Measurements from ENCODE around the gene LGALS3.

Gene LGALS3

GRCh38 chr14:55131370-55132137, 2.5 kb downstream of the LGALS3 start:
- peak; percentile 24 for DNase-seq (ENCODE audit: low spot score)

GRCh38 chr14:55133416-55133815, 4.4 kb downstream of the LGALS3 start:
- DNase-seq (ENCODE audit: low spot score) = no peak

- no peak for DNase-seq (ENCODE audit: low spot score)
Observed at GRCh38 chr14:55136241-55136640, 7.2 kb downstream of the LGALS3 start.

- DNase-seq (ENCODE audit: low spot score) = no peak
Observed at GRCh38 chr14:55136885-55137786, 8.1 kb downstream of the LGALS3 start.

GRCh38 chr14:55138091-55138490, 9.0 kb downstream of the LGALS3 start:
- DNase-seq (ENCODE audit: low spot score) = no peak

- no peak for DNase-seq (ENCODE audit: low spot score)
Observed at GRCh38 chr14:55139141-55139540, 10.1 kb downstream of the LGALS3 start.

- no peak for DNase-seq (ENCODE audit: low spot score)
Observed at GRCh38 chr14:55139696-55140509, 10.9 kb downstream of the LGALS3 start.

- no peak for DNase-seq (ENCODE audit: low spot score)
Observed at GRCh38 chr14:55141825-55142224, 12.8 kb downstream of the LGALS3 start.

GRCh38 chr14:55142466-55142865, 13.4 kb downstream of the LGALS3 start:
- no peak for DNase-seq (ENCODE audit: low spot score)

GRCh38 chr14:55146425-55146824, 17.4 kb downstream of the LGALS3 start:
- DNase-seq (ENCODE audit: low spot score) = no peak

GRCh38 chr14:55151601-55152000, 22.5 kb downstream of the LGALS3 start:
- DNase-seq (ENCODE audit: low spot score) = no peak

GRCh38 chr14:55152052-55152753, 23.2 kb downstream of the LGALS3 start:
- DNase-seq (ENCODE audit: low spot score) = no peak

- DNase-seq (ENCODE audit: low spot score) = no peak
Observed at GRCh38 chr14:55153951-55154350, 24.9 kb downstream of the LGALS3 start.

- no peak for DNase-seq (ENCODE audit: low spot score)
Observed at GRCh38 chr14:55157080-55157479, 28.0 kb downstream of the LGALS3 start.

- DNase-seq (ENCODE audit: low spot score) = no peak
Observed at GRCh38 chr14:55158412-55158811, 29.4 kb downstream of the LGALS3 start.

GRCh38 chr14:55160989-55161388, 31.9 kb downstream of the LGALS3 start:
- DNase-seq (ENCODE audit: low spot score) = peak; percentile 70

GRCh38 chr14:55170526-55170925, 41.5 kb downstream of the LGALS3 start:
- DNase-seq (ENCODE audit: low spot score) = no peak

- no peak for DNase-seq (ENCODE audit: low spot score)
Observed at GRCh38 chr14:55180006-55180405, 51.0 kb downstream of the LGALS3 start.

- no peak for DNase-seq (ENCODE audit: low spot score)
Observed at GRCh38 chr14:55180434-55180833, 51.4 kb downstream of the LGALS3 start.

GRCh38 chr14:55188686-55189295, 59.7 kb downstream of the LGALS3 start:
- no peak for DNase-seq (ENCODE audit: low spot score)

GRCh38 chr14:55190906-55191202, 61.8 kb downstream of the LGALS3 start:
- no peak for DNase-seq (ENCODE audit: low spot score)
